Measurements from ENCODE around the gene RRM2.
"Not testable (repeated sequence)": the region's sequence is repeated elsewhere in the genome, so short reads cannot be mapped to it uniquely, and the experiment has no call there.

Gene RRM2

GRCh38 chr2:10142640-10142965, 20.1 kb downstream of the RRM2 start:
- H3K27ac ChIP-seq, result no peak overlapping the region
- TF ChIP-seq ZFX (IDR thresholded peaks at IDR 0.05), result no peak

- no peak overlapping the region for H3K27ac ChIP-seq
- no peak for TF ChIP-seq CTCF (conservative IDR thresholded peaks at IDR 0.05)
- TF ChIP-seq ZFX (IDR thresholded peaks at IDR 0.05), result no peak
Observed at GRCh38 chr2:10144771-10145518, 22.4 kb downstream of the RRM2 start.

GRCh38 chr2:10145519-10146357, 23.2 kb downstream of the RRM2 start:
- H3K27ac ChIP-seq, result no peak overlapping the region

GRCh38 chr2:10146366-10147005, 23.9 kb downstream of the RRM2 start:
- no peak overlapping the region for H3K27ac ChIP-seq
- no peak for TF ChIP-seq ZFX (IDR thresholded peaks at IDR 0.05)
- no peak for TF ChIP-seq CTCF (conservative IDR thresholded peaks at IDR 0.05)

More at GRCh38 chr2:10145519-10146357, 23.2 kb downstream of the RRM2 start:
- TF ChIP-seq CTCF (conservative IDR thresholded peaks at IDR 0.05) (no peak), ZFX (IDR thresholded peaks at IDR 0.05) (no peak)

- H3K27ac ChIP-seq, result not testable (repeated sequence)
Observed at GRCh38 chr2:10147050-10147660, 24.6 kb downstream of the RRM2 start.

- no peak overlapping the region for H3K27ac ChIP-seq
- no peak for TF ChIP-seq CTCF (conservative IDR thresholded peaks at IDR 0.05)
- no peak for TF ChIP-seq ZFX (IDR thresholded peaks at IDR 0.05)
Observed at GRCh38 chr2:10148268-10148667, 25.7 kb downstream of the RRM2 start.

- no peak for TF ChIP-seq CTCF (conservative IDR thresholded peaks at IDR 0.05)
- TF ChIP-seq ZFX (IDR thresholded peaks at IDR 0.05), result no peak
- H3K27ac ChIP-seq, result no peak overlapping the region
Observed at GRCh38 chr2:10149635-10150034, 27.1 kb downstream of the RRM2 start.

GRCh38 chr2:10150436-10150835, 27.9 kb downstream of the RRM2 start:
- H3K27ac ChIP-seq, result no peak overlapping the region
- TF ChIP-seq CTCF (conservative IDR thresholded peaks at IDR 0.05) (no peak), ZFX (IDR thresholded peaks at IDR 0.05) (no peak)

All from C4-2B (cell line).